GM19239 (cell line): Measurements from ENCODE around the gene LBX1.

ENCODE experiments used
- DNase-seq: peaks from one replicate; pipeline ENCODE4 v3.0.0; 2011; ENCODE audit warnings: low spot score; ENCODE audit not compliant: insufficient read length
- FAIRE-seq: peaks from 2 replicates; lab custom pipeline; 2011; peaks lifted over from hg19 to GRCh38; lab: Jason Lieb, UNC

LBX1 gene

GRCh38 chr10:101244321-101245050, 15.2 kb upstream of the LBX1 start:
- no peak for DNase-seq
- FAIRE-seq = no peak

- FAIRE-seq = no peak
These were observed 12.8 kb upstream of the LBX1 start for GRCh38 chr10:101241840-101242707.

DNA sequence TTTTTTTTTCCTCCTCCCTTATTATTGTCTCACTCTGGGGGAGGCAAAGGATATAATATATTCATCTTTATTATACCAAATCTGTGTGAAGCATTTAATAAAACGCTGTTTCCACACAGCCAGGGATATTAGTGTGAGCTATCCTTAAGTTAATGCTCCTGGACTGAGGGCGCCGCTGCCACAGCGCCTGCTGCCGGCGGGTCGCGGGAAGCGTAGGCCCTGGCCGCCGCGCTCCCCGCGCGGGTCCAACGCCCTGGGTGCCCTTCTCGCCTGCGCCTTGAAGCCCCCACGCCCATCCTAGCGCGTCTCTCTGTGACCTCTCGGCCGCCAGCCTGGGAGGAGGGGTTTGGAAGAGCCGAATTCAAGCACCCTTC, 9.5 kb upstream of the LBX1 start:
- DNase-seq = no peak
- no peak for FAIRE-seq

More at GRCh38 chr10:101241840-101242707, 12.8 kb upstream of the LBX1 start:
- no peak for DNase-seq

DNA sequence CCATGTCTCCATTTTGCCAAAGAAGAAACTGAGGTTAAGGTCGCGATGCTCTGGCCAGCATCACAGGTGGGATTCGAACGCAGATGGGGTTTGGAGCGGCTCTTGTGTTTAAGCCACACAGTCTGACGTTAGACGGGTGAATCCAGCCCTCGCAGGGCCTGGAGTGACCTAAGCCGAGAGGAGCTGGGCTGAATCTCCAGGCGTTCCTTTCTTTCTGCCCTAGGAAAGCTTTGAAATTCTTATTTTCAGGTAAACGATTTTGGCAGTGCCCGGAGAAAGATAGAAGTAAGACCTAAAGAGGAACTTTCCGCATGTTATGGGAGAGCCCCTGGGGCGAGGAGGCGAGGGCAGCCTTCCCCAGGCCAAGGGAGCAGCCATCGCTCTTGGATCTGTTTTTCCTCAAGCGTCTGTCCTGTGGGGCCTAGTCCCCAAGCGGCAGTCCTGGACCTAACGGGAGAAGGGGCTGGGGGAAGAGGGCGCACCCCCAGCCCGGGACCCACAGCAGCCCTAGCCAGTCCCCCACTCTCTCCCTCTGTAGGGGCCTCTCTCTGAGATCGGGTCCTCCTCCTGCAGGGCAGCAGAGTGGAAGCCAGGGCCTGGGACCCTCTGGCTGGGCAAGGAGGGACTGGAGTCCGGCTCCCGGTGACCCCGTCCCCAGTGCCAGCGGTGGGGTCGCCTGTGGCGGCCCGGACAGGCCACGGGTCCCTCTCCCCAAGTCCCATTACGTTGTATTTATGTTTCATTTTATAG, 8.9 kb upstream of the LBX1 start:
- FAIRE-seq (no peak), DNase-seq (no peak)

GRCh38 chr10:101237081-101237981, 8.1 kb upstream of the LBX1 start:
- FAIRE-seq = no peak
- DNase-seq = no peak

- no peak for DNase-seq
- FAIRE-seq = no peak
These were observed 7.3 kb upstream of the LBX1 start for GRCh38 chr10:101236376-101237080.

GRCh38 chr10:101235766-101236165, 6.5 kb upstream of the LBX1 start:
- FAIRE-seq (no peak), DNase-seq (no peak)

DNA sequence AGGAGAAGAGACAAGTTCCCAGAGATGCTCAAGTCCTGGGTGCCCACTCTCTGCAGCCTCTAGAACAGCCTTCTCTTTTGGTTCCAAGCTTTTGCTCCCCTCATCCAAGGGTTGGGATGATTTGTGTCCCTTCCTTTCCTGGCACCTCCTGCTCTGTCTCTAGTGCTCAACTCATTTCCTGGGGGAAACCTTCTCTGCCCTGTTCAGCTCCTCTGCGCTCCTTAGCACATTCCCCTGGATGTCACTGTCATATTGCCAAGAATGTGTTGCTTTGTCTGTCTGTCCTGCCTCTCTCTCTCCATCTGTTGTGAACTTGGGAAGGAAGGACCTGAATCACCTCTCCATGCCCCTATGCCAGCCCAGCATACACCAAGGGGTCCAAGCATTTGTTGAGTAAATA, 5.1 kb upstream of the LBX1 start:
- FAIRE-seq (no peak), DNase-seq (no peak)

DNA sequence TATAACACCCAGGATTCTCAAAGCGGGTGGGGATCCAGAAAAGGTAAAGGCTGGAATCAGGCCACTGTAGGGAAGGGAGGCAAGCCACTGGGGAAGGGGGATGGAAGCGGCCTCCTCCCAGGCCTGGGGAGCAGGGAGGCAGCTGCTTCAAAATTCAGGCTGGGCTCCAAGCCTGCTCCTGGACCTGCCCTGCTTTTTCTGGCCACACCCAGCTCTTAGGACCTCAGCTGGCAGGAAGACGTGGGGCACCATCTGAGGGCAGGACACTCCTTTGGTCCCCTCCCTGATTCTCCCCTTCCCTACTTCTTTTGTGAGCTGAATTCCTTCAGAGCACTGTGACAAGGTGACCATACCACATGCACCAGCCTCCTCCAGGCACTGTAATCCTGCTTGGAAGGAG, 4.6 kb upstream of the LBX1 start:
- no peak for FAIRE-seq
- DNase-seq = no peak

GRCh38 chr10:101233443-101233842, 4.2 kb upstream of the LBX1 start:
- DNase-seq (no peak), FAIRE-seq (no peak)

GRCh38 chr10:101231912-101232689, 2.8 kb upstream of the LBX1 start:
- FAIRE-seq (no peak), DNase-seq (no peak)

DNA sequence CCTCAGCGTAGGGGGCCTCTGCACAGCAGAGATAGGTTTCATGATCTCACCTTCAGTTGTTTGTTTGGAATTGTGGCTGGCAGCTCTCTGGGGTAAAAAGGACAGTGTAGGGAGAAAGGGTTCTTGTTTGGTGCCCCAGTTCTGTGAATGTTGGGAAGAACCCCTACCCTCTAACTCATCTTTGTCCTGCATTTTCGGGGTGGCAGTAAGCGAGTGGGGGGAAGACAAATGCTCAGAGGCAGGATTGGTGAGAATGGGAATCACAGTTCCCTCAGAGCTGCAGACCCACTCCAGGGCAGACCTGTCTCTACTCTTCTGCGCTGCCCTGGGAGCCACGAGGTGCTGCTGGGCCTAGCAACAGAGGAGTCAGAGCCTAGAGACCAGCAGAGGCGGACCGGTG, 1.8 kb upstream of the LBX1 start:
- no peak for DNase-seq
- no peak for FAIRE-seq

GRCh38 chr10:101230183-101230917, 1.1 kb upstream of the LBX1 start:
- DNase-seq (no peak), FAIRE-seq (no peak)

DNA sequence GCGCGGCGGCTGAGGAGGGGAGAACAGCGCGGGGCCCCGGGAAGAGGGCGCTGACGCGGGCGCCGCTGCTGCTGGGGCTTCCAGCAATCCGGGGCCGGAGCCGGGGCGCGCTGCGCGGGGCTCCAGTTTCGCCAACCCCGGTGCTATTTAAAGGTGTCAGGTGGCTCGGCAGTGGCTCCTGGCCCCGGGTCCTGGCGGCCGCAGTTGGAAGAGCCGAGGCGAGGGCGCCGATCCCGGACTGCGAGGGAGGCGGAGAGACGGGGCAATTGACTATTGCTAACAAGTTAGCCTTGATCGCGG, 347 bp downstream of the LBX1 start:
- FAIRE-seq = no peak
- DNase-seq = no peak

DNA sequence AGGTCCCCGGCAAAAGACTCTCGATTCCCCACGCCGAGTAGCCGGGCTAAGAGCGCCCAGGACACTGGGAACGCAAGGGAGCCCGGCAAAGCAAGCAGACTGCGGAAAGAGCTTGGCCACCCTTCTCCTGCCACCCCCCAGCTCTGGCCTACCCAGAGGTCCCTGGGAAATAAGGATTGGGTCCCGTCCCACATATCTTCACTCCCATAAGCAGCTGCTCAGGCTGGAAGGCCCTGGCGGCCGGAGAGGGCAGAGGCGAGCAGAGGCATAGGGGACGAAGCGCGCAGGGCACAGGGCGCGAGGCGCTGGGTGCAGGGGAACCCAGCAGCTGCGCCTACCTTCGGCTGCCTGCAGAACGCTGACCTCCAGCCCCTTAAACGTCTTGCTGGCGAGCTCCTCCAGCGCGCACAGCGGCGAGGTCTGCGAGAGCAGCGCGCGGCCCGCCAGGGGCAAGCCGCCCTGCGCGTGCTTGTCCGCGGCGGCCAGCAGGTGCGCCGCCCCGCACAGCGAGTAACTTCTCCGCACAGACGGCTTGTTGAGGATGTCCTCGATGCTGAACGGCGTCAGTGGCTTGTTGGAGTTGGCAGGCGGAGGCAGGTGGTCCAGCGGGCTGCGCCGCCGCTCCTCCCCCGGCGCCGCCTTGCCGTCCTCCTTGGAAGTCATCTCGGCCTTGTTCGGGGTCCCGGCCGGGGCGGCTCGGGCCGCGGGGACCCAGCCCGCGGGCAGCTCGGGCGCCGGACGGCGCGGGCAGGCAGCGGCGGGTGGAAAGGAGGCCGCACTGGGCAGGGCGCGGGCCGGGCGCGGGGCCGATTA, 904 bp downstream of the LBX1 start:
- FAIRE-seq (no peak), DNase-seq (no peak)

DNA sequence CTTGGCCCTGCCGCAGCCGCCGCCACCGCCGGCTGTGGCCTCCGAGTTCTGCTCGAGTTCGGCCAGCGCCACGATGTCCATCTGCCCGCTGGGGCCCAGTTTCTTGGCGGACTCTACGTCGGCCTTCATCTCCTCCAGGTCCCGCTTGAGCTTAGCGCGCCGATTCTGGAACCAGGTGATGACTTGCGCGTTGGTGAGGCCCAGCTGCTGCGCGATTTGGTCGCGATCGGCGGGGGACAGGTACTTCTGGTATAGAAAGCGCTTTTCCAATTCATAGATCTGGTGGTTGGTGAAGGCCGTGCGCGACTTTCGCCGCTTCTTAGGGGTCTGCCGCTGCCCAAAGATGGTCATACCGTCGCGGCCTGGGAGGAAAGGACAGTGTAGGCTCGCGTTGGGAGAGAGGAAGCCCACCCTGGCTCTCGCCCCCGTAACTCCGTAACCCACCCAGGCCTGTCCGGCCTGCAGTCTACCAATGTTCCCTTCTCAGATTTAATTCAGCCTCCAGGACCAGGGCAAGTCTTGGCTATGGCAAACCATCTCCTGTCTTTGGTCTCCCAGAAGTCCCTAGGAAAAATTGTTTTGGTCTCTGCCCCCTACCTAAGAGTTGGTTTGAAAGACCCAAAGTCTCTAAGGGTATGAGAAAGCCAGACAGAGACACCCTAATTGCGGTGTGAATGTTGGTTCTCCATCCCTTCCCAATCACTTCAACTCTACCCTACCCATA, 1.7 kb downstream of the LBX1 start:
- no peak for FAIRE-seq
- no peak for DNase-seq
